ENCODE measurements around the gene CREB3L4. TPM values are rescaled to one million over a fixed set of nuclear protein-coding genes. Genes with fewer than 3 reads are reported as not detected.

The CREB3L4 gene
- total RNA-seq, 2 experiments from 2014 or later, result 6.3 to 8.5 TPM

DNA sequence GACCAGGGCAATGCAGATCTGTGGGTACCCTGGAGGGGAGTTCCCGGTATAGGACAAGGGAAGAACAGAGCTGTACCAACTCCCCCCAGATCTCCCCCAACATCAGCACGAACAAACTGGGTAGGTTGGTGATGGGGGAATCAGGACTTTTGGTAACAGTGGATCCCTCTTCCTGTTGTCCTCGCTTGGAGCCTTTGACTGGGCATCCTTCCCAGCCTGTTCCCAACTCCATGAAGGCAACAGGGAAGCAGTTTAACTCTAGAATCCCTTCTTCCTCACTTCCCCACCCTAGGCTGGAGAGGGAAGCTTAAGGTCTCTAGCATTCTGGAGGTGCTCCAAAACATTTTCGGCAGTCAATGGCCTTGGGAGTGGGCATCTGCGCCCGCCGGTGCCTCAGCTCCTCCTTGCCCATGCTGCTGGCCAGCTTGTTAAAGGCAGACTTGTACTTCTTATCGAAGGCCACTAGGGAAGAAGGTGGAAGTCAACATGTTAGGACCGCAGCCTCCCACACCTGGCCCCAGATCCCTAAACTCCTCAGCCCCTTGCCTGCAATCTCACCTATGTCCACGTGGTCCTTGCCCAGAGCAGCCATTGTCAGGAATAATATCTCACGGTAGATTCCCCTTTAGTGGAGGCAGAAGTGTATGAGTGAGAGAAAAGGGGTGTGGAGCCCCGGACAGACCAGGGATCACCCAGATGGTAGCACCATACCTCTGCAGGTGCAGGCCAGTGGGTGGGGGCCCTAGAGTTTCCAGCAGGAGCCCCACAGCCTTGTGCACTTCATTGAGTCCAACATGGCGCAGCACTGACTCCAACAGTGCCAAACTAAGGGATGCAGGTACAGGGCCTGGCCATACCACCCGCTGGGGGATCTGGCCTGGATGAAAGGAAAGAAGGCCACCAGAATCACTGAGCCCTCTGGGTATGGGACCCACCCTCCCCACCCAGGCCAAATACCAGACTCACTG lies 37.4 kb upstream of the CREB3L4 start:
- ATAC-seq (no peak), DNase-seq (no peak)
- CTCF ChIA-PET, result interaction anchor here (0.9 to 1.1 kb wide), 2 partner anchors 14 to 26 kb away, joined by 3 read pairs; no protein-coding TSS in a partner anchor
- H3K27me3 Mint-ChIP-seq, result no peaks in the 10 kb centered on the region
- H3K4me1 Mint-ChIP-seq, result peaks cover 15% of the 10 kb centered on the region
- no peak overlapping the region for H3K27ac Mint-ChIP-seq
- no peak overlapping the region for H3K4me3 Mint-ChIP-seq
- H3K9me3 Mint-ChIP-seq (ENCODE audit: low read depth), result no peaks in the 10 kb centered on the region
- peaks cover 34% of the 10 kb centered on the region for H3K36me3 Mint-ChIP-seq

DNA sequence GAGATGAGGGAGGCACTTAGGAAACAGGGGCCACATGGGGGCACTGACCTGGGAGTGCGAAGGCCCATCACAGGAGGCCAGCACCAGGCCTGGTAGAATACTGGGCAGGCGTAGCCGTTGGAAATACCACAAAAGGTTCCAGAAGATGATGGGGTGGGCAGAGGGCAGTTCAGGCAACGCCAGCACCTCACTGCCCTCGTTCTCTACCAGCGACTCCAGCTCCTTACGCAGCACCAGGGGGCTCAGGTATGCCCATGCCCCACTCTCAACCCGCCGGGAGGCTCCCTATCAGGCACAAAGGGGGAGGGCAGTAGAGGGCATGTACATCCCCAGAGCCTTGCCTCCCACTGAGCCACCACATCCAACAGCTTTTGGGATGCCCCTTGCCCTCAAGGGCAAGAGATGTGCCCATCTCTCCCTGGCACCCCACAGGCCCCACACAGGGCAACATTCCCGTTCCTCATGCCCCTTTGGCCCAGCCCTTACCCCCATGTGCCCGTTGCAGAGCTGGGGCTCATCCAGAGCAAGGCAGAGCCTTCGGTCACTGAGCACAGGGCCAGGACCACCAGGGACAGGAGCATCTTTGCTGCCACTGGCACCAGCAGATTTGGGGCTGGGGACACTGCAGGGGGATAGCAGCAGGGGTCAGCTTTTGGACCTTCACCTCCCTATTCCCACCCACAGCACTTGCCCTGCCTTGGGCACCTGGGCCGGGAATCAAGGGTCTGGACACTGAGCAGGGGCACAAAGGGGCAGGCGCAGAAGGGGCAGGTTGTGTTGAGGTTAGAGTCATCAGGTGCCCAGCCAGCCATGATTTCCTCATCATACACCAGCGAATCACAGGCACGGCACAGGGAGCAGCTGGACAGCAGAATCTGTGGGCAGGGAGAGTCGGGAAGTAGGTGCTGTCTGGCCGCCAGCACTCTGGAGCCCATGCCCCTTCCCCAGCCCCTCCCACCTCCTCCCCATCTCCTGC lies 35.3 kb upstream of the CREB3L4 start:
- no peak overlapping the region for H3K4me3 Mint-ChIP-seq
- no peaks in the 10 kb centered on the region for H3K9me3 Mint-ChIP-seq (ENCODE audit: low read depth)
- ATAC-seq, result no peak
- no peaks in the 10 kb centered on the region for H3K27me3 Mint-ChIP-seq
- no peak overlapping the region for H3K27ac Mint-ChIP-seq
- no peak for DNase-seq
- peaks cover 53% of the 10 kb centered on the region for H3K36me3 Mint-ChIP-seq
- CTCF ChIA-PET, result no interaction called here
- peaks cover 15% of the 10 kb centered on the region for H3K4me1 Mint-ChIP-seq

DNA sequence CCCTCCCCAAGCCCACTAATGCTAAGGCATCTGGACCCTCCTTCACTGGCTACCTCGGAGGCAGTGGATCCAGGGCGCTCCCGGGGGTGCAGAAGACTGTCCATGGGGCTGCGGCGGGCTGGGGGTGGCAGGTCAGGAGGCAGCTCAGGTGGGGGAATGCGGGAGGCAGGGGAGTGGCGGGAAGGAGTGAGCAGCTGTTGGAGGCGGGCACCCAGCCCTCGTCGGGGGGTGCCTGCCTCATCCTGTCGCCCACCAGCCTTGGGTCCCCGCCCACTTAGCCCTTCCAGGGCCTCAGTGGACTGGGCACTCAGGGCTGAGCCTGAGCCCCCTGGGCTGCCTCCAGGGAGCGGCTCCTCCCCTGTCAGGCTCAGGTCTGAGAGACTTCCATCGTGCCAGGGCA lies 34.3 kb upstream of the CREB3L4 start:
- Mint-ChIP-seq H3K27ac (no peak overlapping the region), H3K36me3 (peaks cover 57% of the 10 kb centered on the region), H3K4me1 (peaks cover 10% of the 10 kb centered on the region), H3K4me3 (no peak overlapping the region), H3K27me3 (no peaks in the 10 kb centered on the region), H3K9me3 (ENCODE audit: low read depth) (no peaks in the 10 kb centered on the region)
- DNase-seq (no peak), ATAC-seq (no peak)
- CTCF ChIA-PET, result no interaction called here

DNA sequence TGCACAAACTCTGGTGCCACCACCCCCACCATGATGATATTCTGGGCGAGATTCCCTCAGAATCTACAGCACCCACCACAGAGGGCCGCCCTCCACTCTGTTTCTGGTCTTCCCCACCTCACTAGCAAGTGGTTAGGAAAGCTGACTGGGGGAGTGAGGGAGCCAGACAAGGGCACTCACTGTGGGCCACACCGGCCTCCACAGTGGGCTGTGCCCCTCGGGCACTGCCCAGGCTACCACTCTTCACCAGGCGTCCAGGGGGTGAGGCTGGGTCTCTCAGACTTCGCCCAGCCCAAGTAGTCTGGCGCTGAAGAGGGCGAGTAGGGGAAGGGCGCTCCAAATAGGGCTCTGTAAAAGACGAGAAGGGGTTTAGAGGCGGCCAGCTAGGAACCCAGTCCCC lies 33.7 kb upstream of the CREB3L4 start:
- Mint-ChIP-seq H3K36me3 (peaks cover 60% of the 10 kb centered on the region), H3K9me3 (ENCODE audit: low read depth) (no peaks in the 10 kb centered on the region), H3K27ac (no peak overlapping the region), H3K4me3 (no peak overlapping the region), H3K27me3 (no peaks in the 10 kb centered on the region), H3K4me1 (peaks cover 5% of the 10 kb centered on the region)
- CTCF ChIA-PET, result no interaction called here
- DNase-seq (no peak), ATAC-seq (no peak)

DNA sequence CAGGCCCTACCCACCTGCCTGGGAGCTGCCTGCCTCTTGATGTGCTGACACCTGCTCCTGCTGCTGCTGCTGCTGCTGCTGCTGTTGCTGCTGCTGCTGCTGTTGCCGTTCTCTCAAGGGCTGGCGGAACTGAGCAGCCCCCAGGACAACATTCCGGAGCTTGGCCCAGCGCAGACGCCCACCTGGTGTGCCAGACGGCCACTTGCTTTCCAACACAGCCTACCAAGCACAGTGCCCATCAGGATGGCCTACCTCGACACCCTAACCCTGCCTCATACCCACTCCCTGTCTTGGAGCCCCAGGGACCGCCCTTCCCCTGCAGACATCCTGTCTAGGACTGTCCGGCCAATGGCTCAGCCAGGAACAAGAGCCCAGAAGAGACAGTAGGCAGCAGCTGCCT lies 33.0 kb upstream of the CREB3L4 start:
- Mint-ChIP-seq H3K9me3 (ENCODE audit: low read depth) (no peaks in the 10 kb centered on the region), H3K36me3 (peaks cover 61% of the 10 kb centered on the region)
- CTCF ChIA-PET, result no interaction called here

DNA sequence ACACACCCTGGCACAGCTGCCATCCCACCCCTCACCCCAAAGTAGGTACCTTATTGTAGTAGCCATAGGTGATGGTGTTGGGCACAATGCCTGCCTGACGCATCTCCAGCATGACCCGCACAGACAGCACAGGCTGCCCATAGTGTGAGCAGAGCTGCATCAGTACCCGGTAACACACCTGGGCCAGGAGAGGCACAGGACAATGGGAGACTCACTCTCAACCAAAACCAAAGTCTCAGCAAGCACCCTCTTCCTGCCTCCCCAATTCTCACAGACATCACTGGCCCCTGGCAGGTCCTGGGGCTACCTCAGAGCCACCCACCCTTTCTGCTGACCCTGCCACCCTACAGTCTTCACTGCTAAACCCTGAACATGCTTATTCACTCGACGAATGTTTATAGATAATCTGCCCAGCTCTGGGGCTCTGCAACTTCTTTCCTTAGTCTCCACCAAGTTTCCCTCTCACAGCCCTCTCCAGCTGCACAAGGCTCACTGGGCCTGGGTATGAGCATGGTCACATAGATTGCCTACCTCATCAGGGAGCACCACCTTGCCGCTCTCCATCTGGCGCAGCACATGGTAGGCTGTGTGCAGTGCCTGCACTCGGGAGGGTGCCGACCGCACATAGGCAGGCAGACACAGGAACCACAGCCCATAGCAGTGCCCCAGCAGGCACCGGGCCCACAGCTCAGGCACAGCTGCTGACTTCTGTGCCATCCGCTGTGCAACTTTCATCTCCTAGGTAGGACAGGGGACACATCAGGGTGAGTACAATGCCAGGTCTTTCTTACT lies 31.5 kb upstream of the CREB3L4 start:
- CTCF ChIA-PET, result no interaction called here
- no peaks in the 10 kb centered on the region for H3K4me1 Mint-ChIP-seq
- H3K27me3 Mint-ChIP-seq, result no peaks in the 10 kb centered on the region
- DNase-seq, result no peak
- no peak overlapping the region for H3K27ac Mint-ChIP-seq
- ATAC-seq, result no peak
- no peak overlapping the region for H3K4me3 Mint-ChIP-seq
- no peaks in the 10 kb centered on the region for H3K9me3 Mint-ChIP-seq (ENCODE audit: low read depth)
- peaks cover 60% of the 10 kb centered on the region for H3K36me3 Mint-ChIP-seq

More for the DNA sequence above, 33.0 kb upstream of the CREB3L4 start:
- Mint-ChIP-seq H3K4me3 (no peak overlapping the region), H3K4me1 (no peaks in the 10 kb centered on the region), H3K27ac (no peak overlapping the region), H3K27me3 (no peaks in the 10 kb centered on the region)
- DNase-seq, result no peak
- no peak for ATAC-seq

DNA sequence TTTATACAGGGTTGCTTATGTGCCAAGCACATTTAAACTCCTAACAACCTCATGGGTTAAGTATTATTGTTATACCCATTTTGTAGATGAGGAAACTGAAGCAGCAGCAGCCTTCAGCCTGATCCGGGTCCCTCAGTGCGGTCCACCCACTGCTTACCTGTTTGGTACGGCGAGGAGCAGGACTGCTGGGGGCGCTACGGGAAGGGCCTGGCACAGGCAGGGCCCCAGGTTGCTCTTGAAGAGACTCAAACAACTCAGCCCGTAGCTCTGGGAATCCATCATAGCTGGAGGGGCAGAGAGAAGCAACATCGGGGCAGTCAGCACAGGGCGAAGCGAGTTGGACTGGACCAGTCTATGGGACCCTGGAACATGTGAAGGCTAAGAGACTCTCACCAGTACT lies 30.4 kb upstream of the CREB3L4 start:
- Mint-ChIP-seq H3K36me3 (peaks cover 59% of the 10 kb centered on the region), H3K4me1 (no peaks in the 10 kb centered on the region), H3K27ac (no peak overlapping the region), H3K9me3 (ENCODE audit: low read depth) (no peaks in the 10 kb centered on the region), H3K4me3 (no peak overlapping the region), H3K27me3 (no peaks in the 10 kb centered on the region)
- ATAC-seq (no peak), DNase-seq (no peak)
- CTCF ChIA-PET, result no interaction called here

DNA sequence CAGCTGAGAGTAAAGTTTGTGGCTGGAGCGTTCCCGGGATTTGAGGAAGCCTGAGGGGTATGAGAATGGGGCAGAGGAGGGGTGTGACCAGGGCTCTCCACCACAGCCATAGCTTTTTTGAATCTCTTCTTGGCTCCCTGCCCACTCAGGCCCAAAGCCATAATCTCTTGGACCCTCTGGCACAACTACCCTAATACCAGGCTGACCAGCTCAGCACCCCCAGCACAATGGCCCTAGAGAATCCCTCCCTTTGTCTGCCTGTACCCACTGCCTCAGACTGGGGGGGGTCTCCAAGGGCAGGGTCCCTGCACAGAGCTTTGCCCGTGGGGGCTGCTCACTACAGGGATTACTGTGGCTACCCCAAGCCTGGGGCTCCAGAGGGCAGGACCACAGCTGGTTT lies 28.7 kb upstream of the CREB3L4 start:
- peaks cover 10% of the 10 kb centered on the region for H3K4me1 Mint-ChIP-seq
- ATAC-seq (no peak), DNase-seq (no peak)
- CTCF ChIA-PET, result interaction anchor here (1.2 kb wide), 1 partner anchor 16 kb away, joined by 3 read pairs; no protein-coding TSS in a partner anchor
- no peak overlapping the region for H3K4me3 Mint-ChIP-seq
- H3K27me3 Mint-ChIP-seq, result no peaks in the 10 kb centered on the region
- peaks cover 60% of the 10 kb centered on the region for H3K36me3 Mint-ChIP-seq
- H3K9me3 Mint-ChIP-seq (ENCODE audit: low read depth), result no peaks in the 10 kb centered on the region
- no peak overlapping the region for H3K27ac Mint-ChIP-seq

DNA sequence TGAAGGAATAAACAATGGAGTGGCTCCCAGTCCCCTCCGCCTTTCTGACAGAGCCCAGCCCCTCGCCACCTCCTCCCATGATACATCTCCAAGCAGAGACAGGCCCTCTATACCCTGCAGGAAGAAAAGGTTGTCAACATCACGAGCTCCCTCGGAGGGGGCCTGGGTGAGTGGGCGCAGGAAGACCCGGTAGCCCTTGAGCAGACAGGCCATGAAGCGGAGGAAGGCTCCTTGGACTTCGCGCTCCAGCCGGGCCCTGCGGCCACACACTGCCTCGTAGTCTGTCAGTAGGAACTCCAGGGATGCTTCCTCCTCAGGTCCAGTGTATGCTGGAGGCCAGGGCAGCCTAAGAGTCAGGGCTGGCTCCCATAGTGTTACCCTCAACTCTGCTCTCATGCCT lies 28.2 kb upstream of the CREB3L4 start:
- Mint-ChIP-seq H3K36me3 (peaks cover 58% of the 10 kb centered on the region), H3K9me3 (ENCODE audit: low read depth) (no peaks in the 10 kb centered on the region), H3K27me3 (no peaks in the 10 kb centered on the region), H3K4me1 (peaks cover 15% of the 10 kb centered on the region), H3K4me3 (no peak overlapping the region), H3K27ac (no peak overlapping the region)
- CTCF ChIA-PET, result interaction anchor here (0.7 to 1.2 kb wide), 2 partner anchors 16 to 39 kb away, joined by 3 read pairs; no protein-coding TSS in a partner anchor
- DNase-seq (no peak), ATAC-seq (no peak)

DNA sequence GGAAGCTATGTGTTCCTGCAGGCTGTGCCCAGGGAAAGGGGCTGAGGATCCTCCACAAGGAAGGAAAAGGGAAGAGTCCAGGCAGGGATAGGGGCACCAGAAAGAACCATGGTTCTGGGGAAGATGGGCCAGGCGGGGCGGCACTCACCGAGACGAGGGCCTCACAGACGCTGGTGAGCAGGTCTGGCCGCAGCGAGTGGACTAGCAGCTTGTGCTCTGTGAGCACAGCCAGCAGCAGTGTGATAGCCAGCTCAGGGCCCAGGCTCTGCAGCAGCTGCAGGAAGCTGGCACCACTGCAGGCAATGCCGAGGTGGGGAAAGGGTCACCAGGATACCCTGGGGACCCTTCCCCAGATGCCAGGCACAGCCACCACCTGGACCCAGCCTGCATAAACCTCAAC lies 26.9 kb upstream of the CREB3L4 start:
- Mint-ChIP-seq H3K9me3 (ENCODE audit: low read depth) (no peaks in the 10 kb centered on the region), H3K27ac (peak overlapping the region; percentile 34), H3K4me3 (no peak overlapping the region), H3K27me3 (no peaks in the 10 kb centered on the region), H3K4me1 (peaks cover 21% of the 10 kb centered on the region), H3K36me3 (peaks cover 52% of the 10 kb centered on the region)
- CTCF ChIA-PET, result no interaction called here
- no peak for ATAC-seq
- DNase-seq, result no peak

DNA sequence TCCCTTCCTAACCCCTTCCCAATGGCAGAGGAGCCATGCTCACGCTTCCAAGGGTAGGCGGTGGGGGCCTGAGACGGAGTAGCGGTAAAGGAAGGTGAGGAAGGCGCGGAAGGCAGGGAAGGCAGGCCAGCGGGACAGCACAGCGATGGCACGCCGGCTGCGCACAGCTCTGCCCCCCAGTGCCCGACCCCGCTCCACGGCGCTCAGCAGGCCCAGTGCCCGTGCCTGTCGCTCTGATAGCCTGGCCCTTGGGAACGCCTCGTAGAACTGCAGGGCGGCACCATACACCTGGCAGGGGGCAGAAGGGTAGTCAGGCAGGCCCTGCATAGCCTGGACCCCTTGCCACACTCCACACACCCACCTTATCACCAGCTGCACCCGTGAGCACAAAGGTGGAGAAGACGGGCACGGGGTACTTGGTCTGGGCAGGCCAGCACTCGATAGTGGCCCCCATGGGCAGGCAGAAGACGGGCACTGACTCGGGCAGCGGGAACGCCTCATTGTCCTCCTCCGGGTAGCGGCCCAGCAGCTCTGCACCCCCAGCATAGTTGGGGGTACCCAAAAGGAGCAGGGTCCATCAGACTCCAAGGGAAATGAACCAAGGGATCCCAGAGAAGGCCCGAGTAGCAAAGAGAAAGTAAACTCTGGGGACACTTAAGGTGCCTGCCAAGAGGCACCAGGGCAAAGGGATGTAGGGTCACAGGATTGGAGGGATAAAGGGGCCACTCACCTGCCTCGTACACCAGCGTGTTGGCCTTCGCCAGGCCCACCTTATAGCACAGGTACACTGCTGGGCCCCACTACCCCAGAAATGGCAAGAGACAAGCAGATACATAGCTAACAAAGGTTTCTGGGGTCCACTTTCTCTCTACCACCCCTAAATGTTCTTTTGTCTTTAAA lies 25.6 kb upstream of the CREB3L4 start:
- CTCF ChIA-PET, result no interaction called here
- Mint-ChIP-seq H3K36me3 (peaks cover 41% of the 10 kb centered on the region), H3K27me3 (no peaks in the 10 kb centered on the region), H3K27ac (no peak overlapping the region), H3K9me3 (ENCODE audit: low read depth) (no peaks in the 10 kb centered on the region), H3K4me3 (no peak overlapping the region), H3K4me1 (peaks cover 25% of the 10 kb centered on the region)
- ATAC-seq, result no peak
- DNase-seq, result no peak
